SU-DHL-6 (cell line): Measurements from ENCODE around the gene PSMG2.

Experiments used
- EZH2phosphoT487 ChIP-seq: fragments of 200-600 bp; sonication (generic), shearing (Covaris generic); conservative IDR thresholded peaks from 2 replicates; pipeline ENCODE4 v1.6.1; 2018; ENCODE audit warnings: mild to moderate bottlenecking, antibody characterized with exemption, low read length, moderate library complexity, mixed read lengths
- TF ChIP-seq, protein P1 (sequence below): fragments of 200-600 bp; sonication (generic); IDR thresholded peaks from one replicate; pipeline ENCODE4 v1.5.1; 2017; ENCODE audit warnings: antibody characterized with exemption, mild to moderate bottlenecking, low read length, moderate library complexity; ENCODE audit not compliant: insufficient read depth, poor library complexity, severe bottlenecking

DNA sequence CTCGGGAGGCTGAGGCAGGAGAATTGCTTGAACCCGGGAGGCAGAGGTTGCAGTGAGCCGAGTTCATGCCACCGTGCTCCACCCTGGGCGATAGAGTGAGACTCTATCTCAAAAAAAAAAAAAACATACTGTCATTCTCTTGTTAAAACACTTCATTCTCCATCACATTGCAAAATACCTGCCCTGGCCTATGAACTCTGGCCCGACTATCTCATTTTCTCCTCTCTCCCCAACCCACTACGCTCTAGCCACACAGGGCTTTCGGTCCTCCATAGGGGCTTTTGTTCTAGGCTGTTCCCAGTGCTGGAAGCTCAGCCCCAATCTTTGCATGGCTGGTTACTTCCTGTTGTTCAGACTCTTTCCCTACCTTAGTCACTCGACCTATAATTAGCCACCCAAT lies 10.6 kb upstream of the PSMG2 start:
- TF ChIP-seq, protein P1, sequence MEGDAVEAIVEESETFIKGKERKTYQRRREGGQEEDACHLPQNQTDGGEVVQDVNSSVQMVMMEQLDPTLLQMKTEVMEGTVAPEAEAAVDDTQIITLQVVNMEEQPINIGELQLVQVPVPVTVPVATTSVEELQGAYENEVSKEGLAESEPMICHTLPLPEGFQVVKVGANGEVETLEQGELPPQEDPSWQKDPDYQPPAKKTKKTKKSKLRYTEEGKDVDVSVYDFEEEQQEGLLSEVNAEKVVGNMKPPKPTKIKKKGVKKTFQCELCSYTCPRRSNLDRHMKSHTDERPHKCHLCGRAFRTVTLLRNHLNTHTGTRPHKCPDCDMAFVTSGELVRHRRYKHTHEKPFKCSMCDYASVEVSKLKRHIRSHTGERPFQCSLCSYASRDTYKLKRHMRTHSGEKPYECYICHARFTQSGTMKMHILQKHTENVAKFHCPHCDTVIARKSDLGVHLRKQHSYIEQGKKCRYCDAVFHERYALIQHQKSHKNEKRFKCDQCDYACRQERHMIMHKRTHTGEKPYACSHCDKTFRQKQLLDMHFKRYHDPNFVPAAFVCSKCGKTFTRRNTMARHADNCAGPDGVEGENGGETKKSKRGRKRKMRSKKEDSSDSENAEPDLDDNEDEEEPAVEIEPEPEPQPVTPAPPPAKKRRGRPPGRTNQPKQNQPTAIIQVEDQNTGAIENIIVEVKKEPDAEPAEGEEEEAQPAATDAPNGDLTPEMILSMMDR = no peak
- TF ChIP-seq EZH2phosphoT487 = no peak
